GM20000 (cell line): ENCODE results near the gene DAGLA.

ENCODE experiments used
- DNase-seq: peaks from one replicate; pipeline ENCODE4 v3.0.0; 2012; ENCODE audit warnings: low spot score
- TF ChIP-seq, protein P1 (sequence below): IDR thresholded peaks from 2 replicates; pipeline ENCODE4 v1.5.1; 2012; ENCODE audit warnings: mild to moderate bottlenecking, control low read depth; ENCODE audit errors: extremely low read depth, missing control alignments

The DAGLA gene

DNA sequence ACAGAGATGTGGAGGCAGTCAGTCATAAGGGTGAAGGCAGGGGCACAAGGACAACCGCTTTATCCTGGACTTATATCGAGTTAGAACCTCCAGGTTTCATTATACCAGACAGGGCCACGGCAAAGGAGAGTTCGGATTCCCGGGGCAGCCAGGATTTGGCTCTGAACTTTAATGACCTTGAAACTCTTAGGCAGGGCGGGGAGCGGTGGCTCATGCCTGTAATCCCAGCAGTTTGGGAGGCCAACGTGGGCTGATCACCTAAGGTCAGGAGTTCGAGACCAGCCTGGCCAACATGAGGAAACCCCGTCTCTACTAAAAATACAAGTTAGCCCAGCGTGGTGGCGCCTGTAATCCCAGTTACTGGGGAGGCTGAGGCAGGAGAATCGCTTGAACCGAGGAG is 71.2 kb downstream of the DAGLA start:
- TF ChIP-seq, protein P1, sequence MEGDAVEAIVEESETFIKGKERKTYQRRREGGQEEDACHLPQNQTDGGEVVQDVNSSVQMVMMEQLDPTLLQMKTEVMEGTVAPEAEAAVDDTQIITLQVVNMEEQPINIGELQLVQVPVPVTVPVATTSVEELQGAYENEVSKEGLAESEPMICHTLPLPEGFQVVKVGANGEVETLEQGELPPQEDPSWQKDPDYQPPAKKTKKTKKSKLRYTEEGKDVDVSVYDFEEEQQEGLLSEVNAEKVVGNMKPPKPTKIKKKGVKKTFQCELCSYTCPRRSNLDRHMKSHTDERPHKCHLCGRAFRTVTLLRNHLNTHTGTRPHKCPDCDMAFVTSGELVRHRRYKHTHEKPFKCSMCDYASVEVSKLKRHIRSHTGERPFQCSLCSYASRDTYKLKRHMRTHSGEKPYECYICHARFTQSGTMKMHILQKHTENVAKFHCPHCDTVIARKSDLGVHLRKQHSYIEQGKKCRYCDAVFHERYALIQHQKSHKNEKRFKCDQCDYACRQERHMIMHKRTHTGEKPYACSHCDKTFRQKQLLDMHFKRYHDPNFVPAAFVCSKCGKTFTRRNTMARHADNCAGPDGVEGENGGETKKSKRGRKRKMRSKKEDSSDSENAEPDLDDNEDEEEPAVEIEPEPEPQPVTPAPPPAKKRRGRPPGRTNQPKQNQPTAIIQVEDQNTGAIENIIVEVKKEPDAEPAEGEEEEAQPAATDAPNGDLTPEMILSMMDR: no peak
- DNase-seq: no peak

DNA sequence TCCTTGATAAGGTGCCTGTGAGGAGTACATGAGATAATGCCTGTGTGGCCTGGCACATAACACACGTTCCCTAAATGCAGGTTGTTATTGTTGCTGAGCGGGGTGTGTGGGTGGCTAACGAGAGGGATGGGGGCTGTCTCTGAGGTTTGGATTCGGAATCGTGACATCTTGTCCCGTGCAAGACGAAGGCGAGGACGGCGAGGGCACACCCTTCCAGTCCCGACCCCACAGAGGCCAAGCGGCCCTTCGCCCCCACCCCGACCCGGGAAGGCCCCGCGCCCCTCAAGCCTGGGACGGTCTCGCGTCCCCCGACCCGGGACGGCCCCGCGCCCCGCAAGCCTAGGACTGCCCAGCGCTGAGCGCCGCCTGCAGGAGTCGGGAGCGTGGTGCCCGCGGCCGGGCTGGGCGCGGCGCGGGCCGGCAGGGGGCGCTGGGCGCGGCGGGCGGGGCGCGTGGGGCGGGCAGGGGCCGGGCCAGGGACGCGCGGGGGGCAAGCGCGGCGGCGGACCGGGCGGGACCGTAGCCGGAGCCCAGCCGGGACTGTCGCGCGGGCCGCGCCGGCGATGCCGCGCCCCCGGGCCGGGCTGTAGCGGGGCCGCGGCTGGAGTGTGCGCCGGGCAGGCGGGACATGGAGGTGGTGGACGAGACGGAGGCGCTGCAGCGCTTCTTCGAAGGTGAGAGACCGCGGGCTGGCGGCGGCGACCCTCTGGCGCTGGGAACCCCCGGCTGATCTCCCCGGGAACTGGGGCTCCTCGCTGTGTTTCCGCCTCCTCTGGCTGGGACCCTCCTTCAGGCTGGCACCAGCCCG is 72.1 kb downstream of the DAGLA start, which contains the start of gene MYRF:
Gene MYRF, plus strand, starts transcription at position 520 of the 808 bp plus-strand sequence. Its CDS starts 109 bp downstream, at position 629.
- TF ChIP-seq, protein P1: peak; percentile 98
- DNase-seq: peak; percentile 90

DNA sequence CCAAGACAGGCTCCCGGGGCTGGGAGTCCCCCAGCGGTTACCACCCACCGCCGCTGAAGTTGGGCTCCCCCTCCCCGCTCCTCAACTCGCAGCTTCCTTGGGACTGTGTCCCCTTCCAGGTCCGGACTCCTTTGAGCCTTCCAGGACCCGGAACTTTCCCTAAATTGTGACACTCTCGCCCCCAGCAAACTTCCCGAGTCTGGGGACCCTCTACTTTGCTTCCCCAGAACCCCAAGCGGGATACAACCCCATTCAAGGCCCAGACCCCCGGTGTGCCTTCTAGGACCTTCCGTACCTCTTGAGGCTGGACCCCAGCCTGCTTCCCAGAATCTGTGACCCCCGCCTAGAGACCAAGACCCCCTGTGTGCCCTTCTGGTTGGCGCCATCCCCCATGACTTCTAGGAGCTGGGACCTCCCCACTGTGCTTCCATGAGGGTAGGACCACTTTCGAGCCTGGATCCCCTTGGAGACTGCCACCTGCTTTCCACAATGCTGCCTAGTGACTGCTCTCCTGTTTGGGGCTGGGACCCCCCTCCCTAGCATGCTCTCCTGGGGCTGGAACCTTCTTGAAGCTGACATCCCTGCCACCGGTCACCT is 72.8 kb downstream of the DAGLA start:
- DNase-seq: no peak
- TF ChIP-seq, protein P1: no peak

DNA sequence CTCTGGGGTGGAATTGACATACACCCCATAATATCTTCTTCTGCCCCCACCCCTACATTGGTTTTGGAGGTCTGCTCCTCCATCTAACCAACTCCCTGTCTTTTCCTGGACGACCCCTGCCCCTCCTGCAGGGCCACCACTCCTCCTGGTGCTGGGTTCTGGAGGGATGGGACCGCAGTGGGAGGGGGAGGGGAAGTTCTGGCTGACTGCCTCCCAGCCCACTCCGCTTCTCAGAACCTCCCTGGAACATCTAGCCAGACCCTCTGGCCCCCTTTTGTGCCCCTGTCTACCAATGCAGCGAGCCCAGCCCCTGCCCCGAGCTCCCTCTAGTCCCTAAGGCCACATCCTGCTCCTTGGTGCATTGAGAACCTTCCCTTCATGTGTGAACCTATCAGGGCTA is 73.5 kb downstream of the DAGLA start:
- DNase-seq: no peak
- TF ChIP-seq, protein P1: no peak

DNA sequence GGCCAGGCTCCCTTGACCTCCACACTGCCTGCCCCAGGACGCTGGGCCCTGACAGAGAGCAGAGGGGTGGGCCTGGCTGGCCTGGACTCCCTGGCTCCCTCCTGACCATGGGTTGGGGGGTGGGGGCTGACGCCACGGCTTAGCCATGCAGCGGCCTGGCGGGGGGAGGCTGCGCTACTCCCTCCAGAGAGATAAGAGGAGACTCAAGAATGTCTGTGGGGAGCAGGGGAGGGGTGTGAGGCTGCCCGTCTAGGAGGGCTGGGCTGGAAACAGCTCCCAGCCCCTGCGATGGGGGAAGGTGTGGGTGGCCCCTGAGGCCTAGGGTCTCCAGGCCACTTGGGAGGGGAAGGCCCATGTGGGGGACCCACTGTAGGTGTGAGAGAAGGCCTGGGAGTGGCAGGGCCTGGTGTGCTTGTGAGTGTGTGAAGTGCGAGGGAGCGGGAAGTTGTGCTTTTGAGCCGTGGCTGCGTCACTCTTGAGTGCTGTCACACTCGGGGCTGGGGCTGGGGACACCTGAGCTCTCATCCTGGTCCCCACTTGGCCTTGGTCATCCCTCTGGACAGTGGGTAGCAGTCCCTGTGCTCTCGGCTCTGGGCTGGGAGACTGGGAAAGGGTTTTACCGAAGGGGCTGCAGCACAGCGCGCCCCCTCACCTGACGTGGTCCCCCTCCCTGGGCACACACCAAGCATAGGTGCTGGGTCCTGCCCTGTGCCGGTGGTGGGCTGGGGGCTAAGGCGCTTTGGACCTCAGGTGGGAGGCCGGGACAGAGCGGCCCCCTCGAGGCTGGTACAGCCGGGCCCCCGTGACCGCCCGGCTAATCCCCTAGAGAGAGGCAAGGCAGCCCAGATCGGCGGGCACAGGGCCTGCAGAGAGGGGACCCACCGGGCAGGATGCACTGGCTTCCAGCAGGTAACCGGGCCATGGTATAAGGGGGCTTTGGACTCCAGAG is 74.6 kb downstream of the DAGLA start:
- no peak for DNase-seq
- TF ChIP-seq, protein P1: no peak

DNA sequence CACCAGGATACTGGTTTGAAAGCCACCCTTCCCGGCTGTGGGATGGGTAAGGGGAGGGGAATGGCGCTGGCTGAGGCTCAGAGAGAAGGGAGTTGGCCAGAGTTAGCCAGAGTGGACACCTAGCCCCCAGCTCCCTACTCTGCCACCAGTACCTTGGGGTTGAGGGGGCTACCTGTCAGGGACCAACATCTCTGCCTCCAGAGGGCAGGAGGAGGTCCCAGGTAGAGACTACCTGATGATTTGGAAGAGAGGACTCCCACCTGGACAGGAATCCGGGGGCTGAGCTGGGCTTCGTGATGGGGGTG is 75.9 kb downstream of the DAGLA start:
- no peak for DNase-seq
- TF ChIP-seq, protein P1: no peak
